IMR-90 (cell line): ENCODE measurements around the gene DSCAM.
"Not testable (repeated sequence)": the region's sequence is repeated elsewhere in the genome, so short reads cannot be mapped to it uniquely, and the experiment has no call there.

Source experiments
- BHLHE40 ChIP-seq: fragments of 150-350 bp; IDR thresholded peaks from 2 replicates; pipeline ENCODE4 v1.6.1; 2016; ENCODE audit warnings: mild to moderate bottlenecking, low read depth, low read length
- CEBPB ChIP-seq: IDR thresholded peaks from 2 replicates; pipeline ENCODE4 v1.6.1; 2012; ENCODE audit warnings: low read depth, low read length, improper control_type of control experiment
- CHD1 ChIP-seq: IDR thresholded peaks from 2 replicates; pipeline ENCODE4 v1.6.1; 2012; ENCODE audit warnings: low read depth, low read length, improper control_type of control experiment
- FOS ChIP-seq: fragments of 150-350 bp; IDR thresholded peaks from 2 replicates; pipeline ENCODE4 v1.6.1; 2016; ENCODE audit warnings: low read depth, low read length
- MAFK ChIP-seq: IDR thresholded peaks from 2 replicates; pipeline ENCODE4 v1.6.1; 2012; ENCODE audit warnings: low read depth, low read length, improper control_type of control experiment
- MXI1 ChIP-seq: IDR thresholded peaks from 2 replicates; pipeline ENCODE4 v1.6.1; 2012; ENCODE audit warnings: low read depth, mild to moderate bottlenecking, low read length, moderate library complexity, borderline replicate concordance
- NFE2L2 ChIP-seq: fragments of 150-350 bp; IDR thresholded peaks from 2 replicates; pipeline ENCODE4 v1.6.1; 2016; ENCODE audit warnings: low read depth, mild to moderate bottlenecking, low read length
- POLR2A ChIP-seq: IDR thresholded peaks from 2 replicates; pipeline ENCODE4 v1.6.1; 2012; ENCODE audit warnings: mild to moderate bottlenecking, low read depth, low read length
- RAD21 ChIP-seq: IDR thresholded peaks from 2 replicates; pipeline ENCODE4 v1.6.1; 2012; ENCODE audit warnings: low read length, improper control_type of control experiment
- RFX5 ChIP-seq: IDR thresholded peaks from 2 replicates; pipeline ENCODE4 v1.8.0; 2012; ENCODE audit warnings: low read depth, mild to moderate bottlenecking, low read length, moderate library complexity
- SMC3 ChIP-seq: fragments of 150-350 bp; IDR thresholded peaks from 2 replicates; pipeline ENCODE4 v1.6.1; 2016; ENCODE audit warnings: low read depth, mild to moderate bottlenecking, antibody characterized with exemption, low read length, moderate library complexity
- TF ChIP-seq, protein P1 (sequence below): conservative IDR thresholded peaks from 2 replicates; pipeline ENCODE4 v1.5.1; 2012; ENCODE audit warnings: mild to moderate bottlenecking, low read depth, low read length, improper control_type of control experiment
- TF ChIP-seq, protein P2 (sequence below): fragments of 150-350 bp; IDR thresholded peaks from 2 replicates; pipeline ENCODE4 v1.6.1; 2016; ENCODE audit warnings: low read depth, mild to moderate bottlenecking, low read length, moderate library complexity, borderline replicate concordance
- TF ChIP-seq, protein P3 (sequence below): fragments of 150-350 bp; IDR thresholded peaks from 2 replicates; pipeline ENCODE4 v1.6.1; 2017; ENCODE audit warnings: mild to moderate bottlenecking, antibody characterized with exemption, low read length, low read depth

DNA sequence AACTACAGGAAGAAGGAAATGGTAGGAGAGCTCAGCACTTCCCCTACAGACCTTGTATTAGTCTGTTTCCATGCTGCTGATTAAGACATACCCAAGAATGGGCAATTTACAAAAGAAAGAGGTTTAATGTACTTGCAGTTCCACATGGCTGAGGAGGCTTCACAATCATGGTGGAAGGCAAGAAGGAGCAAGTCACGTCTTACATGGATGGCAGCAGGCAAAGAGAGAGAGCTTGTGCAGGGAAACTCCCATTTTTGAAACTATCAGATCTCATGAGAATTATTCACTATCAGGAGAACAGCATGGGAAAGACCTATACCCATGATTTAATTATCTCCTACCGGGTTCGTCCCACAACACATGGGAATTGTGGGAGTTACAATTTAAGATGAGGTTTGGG lies 48.7 kb upstream of the DSCAM start:
- TF ChIP-seq, protein P1, sequence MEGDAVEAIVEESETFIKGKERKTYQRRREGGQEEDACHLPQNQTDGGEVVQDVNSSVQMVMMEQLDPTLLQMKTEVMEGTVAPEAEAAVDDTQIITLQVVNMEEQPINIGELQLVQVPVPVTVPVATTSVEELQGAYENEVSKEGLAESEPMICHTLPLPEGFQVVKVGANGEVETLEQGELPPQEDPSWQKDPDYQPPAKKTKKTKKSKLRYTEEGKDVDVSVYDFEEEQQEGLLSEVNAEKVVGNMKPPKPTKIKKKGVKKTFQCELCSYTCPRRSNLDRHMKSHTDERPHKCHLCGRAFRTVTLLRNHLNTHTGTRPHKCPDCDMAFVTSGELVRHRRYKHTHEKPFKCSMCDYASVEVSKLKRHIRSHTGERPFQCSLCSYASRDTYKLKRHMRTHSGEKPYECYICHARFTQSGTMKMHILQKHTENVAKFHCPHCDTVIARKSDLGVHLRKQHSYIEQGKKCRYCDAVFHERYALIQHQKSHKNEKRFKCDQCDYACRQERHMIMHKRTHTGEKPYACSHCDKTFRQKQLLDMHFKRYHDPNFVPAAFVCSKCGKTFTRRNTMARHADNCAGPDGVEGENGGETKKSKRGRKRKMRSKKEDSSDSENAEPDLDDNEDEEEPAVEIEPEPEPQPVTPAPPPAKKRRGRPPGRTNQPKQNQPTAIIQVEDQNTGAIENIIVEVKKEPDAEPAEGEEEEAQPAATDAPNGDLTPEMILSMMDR: not testable (repeated sequence)
- not testable (repeated sequence) for TF ChIP-seq NFE2L2, RAD21, CHD1, CEBPB, FOS, POLR2A, SMC3, RFX5, BHLHE40, MAFK, MXI1
- TF ChIP-seq, protein P2, sequence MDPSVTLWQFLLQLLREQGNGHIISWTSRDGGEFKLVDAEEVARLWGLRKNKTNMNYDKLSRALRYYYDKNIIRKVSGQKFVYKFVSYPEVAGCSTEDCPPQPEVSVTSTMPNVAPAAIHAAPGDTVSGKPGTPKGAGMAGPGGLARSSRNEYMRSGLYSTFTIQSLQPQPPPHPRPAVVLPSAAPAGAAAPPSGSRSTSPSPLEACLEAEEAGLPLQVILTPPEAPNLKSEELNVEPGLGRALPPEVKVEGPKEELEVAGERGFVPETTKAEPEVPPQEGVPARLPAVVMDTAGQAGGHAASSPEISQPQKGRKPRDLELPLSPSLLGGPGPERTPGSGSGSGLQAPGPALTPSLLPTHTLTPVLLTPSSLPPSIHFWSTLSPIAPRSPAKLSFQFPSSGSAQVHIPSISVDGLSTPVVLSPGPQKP: not testable (repeated sequence)
- TF ChIP-seq, protein P3, sequence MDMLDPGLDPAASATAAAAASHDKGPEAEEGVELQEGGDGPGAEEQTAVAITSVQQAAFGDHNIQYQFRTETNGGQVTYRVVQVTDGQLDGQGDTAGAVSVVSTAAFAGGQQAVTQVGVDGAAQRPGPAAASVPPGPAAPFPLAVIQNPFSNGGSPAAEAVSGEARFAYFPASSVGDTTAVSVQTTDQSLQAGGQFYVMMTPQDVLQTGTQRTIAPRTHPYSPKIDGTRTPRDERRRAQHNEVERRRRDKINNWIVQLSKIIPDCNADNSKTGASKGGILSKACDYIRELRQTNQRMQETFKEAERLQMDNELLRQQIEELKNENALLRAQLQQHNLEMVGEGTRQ: not testable (repeated sequence)
